KBM-7 (cell line): ENCODE results near the gene VAPA.

Experiments used
- DNase-seq: peaks from one replicate; pipeline ENCODE4 v3.0.0-alpha.2; 2015
- in situ Hi-C: fragments of 300-500 bp; cut with MboI; formaldehyde crosslinking; loops from 2 replicates; pipeline ENCODE4 v1.14.3; 2020; ENCODE audit warnings: low sequenced_read_pairs, low pct_unique_long_range_greater_than_20kb, mixed read lengths

VAPA gene

DNA sequence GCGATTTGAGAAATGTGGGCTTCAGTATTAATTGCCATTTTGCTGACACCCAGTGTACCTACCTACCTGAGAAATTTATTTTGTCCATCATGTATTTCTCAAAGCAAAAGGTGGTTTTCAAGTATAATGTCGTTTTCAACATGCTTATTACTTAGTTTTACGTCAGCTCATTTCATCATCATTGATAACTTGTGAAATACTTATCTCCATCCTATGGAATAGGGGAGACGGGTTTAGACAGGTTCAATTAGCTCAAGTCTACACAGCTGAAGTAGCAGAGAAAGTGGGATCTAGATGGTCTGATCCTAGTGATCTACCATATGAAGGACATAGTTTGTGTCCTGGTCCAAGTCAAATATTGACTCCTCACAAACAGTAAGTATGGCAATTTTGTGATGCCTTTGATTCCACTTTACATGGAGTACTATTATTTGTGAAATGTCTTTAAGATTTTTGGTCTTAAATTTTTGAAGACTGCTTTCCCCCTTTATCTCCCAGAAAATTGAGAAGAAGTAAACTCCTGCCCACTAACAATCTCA is 45.1 kb downstream of the VAPA start:
- in situ Hi-C loops: no loop called here
- no peak for DNase-seq

GRCh38 chr18:9959564-9959963 is 45.7 kb downstream of the VAPA start:
- in situ Hi-C loops: no loop called here
- no peak for DNase-seq

- DNase-seq: no peak
Measured at GRCh38 chr18:9960258-9960904, 46.6 kb downstream of the VAPA start.

DNA sequence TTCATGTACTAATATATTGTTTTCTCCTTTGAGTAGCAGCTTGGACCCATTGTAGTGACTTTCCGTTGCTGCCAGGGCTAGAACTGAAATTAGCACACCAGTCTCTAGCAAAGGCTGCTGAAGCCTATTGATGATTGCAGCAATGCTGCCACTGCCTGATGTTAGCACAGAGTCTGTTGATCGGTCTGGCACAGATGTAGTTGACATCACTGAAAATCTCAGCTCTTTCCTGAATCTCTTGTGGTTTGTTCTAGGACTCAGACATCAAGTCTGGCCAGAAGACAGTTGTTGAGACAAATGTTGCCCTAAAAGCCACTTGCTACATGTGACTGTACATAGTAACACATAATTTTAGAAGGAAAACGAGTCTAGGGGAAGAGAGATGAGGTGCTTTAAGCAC is 47.2 kb downstream of the VAPA start:
- no peak for DNase-seq
- in situ Hi-C loops: loop anchor here (10.0 kb wide), 1 partner anchor 554 kb away; no protein-coding TSS in a partner anchor

More at GRCh38 chr18:9960258-9960904, 46.6 kb downstream of the VAPA start:
- in situ Hi-C loops: loop anchor here (10.0 kb wide), 1 partner anchor 554 kb away; no protein-coding TSS in a partner anchor

DNA sequence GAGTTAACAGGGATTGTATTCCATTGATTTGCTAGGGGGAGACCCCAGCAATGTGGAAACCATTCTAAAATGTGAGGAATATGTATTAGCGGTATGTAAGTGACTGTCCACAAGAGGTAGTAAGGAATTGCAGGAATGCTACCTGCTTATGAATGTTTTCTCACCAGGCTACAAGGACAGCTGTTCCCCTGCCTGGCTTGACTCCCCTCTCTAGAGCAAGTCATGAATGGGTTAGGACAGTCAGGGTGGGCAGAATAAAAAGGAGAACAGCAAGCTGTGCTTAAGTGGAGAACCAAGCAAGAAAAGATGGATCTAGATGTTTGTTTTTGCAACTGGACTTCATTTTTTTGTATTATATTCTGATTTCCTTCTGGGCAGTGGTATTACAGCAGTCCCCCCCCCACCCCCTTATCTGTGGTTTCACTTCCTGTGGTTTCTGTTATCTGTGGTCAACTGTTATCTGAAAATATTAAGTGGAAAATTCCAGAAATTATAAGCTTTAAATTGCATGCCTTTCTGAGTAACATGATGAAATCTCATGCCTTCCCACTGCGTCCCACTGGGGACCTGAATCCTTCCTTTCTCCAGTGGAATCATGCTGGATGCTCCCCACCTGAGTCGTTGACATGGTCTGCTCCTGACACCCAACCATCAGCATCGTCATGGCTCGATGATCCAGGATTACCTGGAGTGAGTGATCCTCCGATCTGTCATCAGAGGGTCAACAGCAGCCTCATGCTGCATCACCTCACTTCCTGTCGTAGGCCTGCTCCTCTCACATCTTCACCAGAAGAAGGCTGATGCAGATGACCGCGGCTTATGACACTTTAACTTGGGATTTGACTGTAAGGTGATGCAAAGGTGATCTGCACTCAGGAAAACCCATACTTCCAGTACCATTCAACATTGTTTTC is 52.2 kb downstream of the VAPA start:
- no peak for DNase-seq
- in situ Hi-C loops: loop anchor here (10.0 kb wide), 1 partner anchor 549 kb away; no protein-coding TSS in a partner anchor

DNA sequence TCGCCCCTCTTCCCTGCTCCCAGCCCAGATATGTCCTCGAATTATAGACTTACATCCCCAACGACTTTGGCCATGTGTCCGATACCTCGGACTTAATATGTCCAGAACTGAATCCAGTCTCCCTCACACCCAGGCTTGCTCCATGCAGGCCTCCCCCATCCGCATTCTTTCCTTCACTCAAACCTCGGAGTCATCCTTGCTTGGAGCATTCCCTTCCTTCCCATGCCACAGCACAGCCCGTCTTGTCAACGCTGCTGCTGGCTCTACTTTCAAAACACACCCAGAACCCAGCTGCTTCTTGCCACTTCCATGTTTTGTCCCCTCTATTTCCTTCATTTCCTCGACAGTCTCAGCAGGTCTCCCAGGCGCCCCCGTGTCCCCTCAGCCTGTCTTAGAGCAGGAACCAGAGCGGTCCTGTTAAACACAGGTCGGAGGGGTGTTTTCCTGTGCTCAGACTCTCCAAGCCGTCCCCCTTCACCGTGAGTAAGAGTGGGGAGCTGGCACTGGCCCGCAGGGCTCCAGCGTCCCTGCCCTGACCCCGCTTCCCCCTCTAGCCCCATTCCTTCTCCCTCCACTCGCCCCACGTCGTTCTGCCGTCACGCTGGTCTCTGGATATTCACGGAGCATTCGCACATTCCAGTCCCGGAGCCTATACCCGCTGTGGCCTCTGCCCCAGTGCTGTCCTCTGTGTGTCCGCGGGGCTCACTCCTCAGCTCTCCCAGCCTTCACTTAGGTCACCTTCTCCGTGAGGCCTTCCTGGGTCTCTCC is 54.4 kb downstream of the VAPA start:
- in situ Hi-C loops: loop anchor here (10.0 kb wide), 1 partner anchor 547 kb away; no protein-coding TSS in a partner anchor
- DNase-seq: no peak

- in situ Hi-C loops: loop anchor here (10.0 kb wide), 1 partner anchor 546 kb away; no protein-coding TSS in a partner anchor
- DNase-seq: peak; percentile 49
Measured at GRCh38 chr18:9969247-9969646, 55.4 kb downstream of the VAPA start.

GRCh38 chr18:9971313-9971920 is 57.6 kb downstream of the VAPA start:
- in situ Hi-C loops: no loop called here
- DNase-seq: peak; percentile 91

DNA sequence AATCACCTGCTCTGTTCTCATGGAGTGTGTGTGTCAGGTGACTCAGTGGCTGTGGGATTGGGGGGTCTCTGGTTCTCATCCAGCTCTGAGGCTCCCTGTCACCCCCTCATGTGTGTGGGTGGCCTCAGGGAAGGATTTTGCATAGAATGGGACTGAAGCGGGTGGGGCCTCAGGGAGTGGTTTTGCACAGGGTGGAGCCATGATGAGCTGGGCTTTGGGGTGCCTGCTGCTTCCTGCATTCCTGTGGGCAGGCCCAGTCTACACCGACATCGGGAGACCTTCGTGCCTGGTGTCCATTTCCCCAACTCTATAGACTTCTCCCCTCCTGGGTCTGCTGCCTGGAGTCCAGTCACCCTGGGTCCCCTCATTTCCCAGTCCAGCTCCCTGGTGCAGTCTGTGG is 59.7 kb downstream of the VAPA start:
- in situ Hi-C loops: no loop called here
- no peak for DNase-seq

GRCh38 chr18:9974279-9974915 is 60.6 kb downstream of the VAPA start:
- in situ Hi-C loops: no loop called here
- no peak for DNase-seq

DNA sequence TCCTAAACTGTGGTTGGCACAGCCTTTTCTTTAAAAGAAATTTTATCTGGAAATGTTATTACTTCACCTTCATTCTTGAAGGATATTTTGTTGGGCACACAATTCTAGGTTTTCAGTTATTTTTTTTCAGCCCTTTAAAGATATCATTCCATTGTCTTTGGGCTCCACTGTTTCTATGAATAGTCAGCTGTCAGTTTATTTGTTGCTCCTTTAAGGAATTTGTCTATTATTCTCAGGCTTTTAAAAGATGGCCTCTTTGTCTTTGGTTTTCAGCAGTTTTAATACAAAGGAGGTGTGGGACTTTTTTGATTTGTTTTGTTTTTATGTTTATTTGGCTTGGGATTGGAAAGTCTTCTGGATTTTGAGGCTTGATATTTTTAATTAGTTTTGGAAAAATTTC is 61.8 kb downstream of the VAPA start:
- in situ Hi-C loops: no loop called here

DNA sequence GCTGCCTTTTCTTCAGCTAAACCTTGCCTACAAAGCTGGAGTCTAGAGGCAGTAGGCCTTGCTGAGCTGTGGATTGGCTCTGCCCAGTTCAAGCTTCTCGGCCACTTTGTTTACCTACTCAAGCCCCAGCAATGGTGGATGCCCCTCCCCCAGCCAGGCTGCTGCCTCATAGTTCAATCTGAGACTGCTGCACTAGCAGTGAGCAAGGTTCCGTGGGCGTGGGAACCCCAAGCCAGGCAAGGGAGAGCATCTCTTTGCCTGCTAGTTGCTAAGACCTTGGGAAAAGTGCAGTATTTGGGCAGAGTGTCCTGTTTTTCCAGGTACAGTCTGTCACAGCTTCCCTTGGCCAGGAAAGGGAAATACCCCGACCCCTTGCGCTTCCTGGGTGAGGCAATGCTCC is 68.9 kb downstream of the VAPA start:
- no peak for DNase-seq
- in situ Hi-C loops: no loop called here

More for the DNA sequence above, 61.8 kb downstream of the VAPA start:
- no peak for DNase-seq

DNA sequence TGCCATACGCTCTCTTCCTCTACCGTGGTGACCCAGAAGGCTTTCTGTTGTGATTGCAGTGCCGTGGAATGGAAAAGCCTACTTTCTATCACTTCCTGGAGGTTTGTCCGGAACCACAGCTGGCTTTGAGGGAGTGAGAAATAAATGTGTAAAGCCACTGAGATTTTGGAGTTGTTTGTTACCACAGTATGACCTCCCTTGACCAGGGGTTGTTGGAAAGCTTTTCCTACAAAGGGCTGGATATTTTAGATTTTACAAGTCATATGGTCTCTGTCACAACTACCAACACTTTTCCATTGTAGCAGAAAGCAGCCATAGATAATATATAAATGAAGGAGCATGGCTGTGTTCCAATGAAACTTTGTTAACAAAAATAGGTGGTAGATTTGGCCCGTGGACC is 70.3 kb downstream of the VAPA start:
- DNase-seq: no peak
- in situ Hi-C loops: no loop called here

GRCh38 chr18:9985641-9986040 is 71.8 kb downstream of the VAPA start:
- in situ Hi-C loops: no loop called here
- no peak for DNase-seq

GRCh38 chr18:9986156-9986930 is 72.5 kb downstream of the VAPA start:
- in situ Hi-C loops: no loop called here
- DNase-seq: no peak

- DNase-seq: no peak
Measured at GRCh38 chr18:9987345-9987744, 73.5 kb downstream of the VAPA start.

DNA sequence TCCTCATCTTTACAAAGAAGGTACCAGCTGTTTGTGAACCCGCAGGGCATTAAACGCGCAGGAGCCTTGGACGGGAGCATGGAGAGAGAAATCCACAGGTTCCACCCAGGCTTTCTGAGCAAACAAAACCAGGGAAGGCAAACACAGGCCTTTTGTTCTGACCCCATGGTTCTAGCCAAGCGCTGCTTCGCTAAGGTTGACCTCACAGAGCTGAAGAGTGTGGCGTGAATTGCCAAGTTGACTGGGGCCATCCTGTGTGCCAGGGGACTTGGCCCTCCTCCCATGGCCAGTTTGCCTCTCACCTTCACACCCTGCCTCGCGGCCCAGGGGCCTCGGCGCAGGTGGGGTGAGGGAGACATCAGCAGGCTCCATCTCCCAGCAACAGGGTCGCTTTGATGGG is 74.1 kb downstream of the VAPA start:
- no peak for DNase-seq

More at GRCh38 chr18:9987345-9987744, 73.5 kb downstream of the VAPA start:
- in situ Hi-C loops: no loop called here

DNA sequence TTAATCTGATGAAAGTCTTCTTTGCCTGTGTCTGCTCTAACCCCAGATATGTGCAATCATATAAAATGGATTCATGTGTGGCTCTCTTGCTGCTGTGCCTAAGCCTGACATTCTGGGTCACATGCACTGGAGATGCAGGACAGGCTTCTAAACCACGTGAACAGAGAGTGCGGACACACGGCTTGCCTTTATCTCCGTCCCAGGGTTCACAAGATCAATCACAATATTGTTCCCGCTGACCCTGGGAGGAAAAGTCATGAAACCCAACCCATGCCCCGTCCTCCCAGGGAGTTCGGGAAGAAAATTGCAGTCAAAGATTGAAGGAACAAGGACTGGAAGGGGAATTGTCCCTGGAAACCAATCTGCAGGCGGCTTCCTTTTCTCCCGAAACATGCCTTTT is 74.8 kb downstream of the VAPA start:
- no peak for DNase-seq
- in situ Hi-C loops: no loop called here

More for the DNA sequence above, 74.1 kb downstream of the VAPA start:
- in situ Hi-C loops: no loop called here
